ENCODE measurements around the gene HTT.

The HTT gene

DNA sequence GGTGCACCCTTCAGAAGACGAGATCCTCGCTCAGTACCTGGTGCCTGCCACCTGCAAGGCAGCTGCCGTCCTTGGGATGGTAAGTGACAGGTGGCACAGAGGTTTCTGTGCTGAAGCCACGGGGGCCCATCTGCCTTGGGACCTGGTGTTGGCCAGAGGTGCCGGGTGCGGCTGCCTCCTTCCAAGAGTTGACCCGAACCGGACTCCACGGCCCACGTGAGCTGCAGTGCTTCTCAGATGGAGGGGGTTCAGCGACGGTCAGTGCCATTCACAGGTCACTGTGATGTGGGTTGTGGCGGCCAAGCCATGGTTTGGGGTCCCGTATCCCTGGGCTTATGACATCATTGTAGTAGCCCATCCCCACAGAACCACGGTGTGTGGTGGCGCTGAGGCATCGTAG, 155.5 kb downstream of the HTT start:
- no peak overlapping the region for H3K14ac ChIP-seq (ENCODE audit: low read length)
- H2BK15ac ChIP-seq (ENCODE audit: low read length), result no peak overlapping the region
- no peak overlapping the region for H2BK12ac ChIP-seq (ENCODE audit: low read length)
- peaks cover 0 to 2% (median 0%) of the 10 kb centered on the region in 3 experiments for H3K27me3 ChIP-seq (ENCODE audit: control insufficient read depth in 3 of 3, insufficient read depth in 3 of 3, low read depth in 1 of 3, low read length in 3 of 3)
- no peak overlapping the region for H3K4me3 ChIP-seq (ENCODE audit: low read length in 2 of 2)
- H2AFZ ChIP-seq (ENCODE audit: low read length), result no peak overlapping the region
- H3K18ac ChIP-seq (ENCODE audit: low read length), result no peak overlapping the region
- no CpG with 5 or more reads among the region's 17 CpGs for WGBS, 2 donors (ENCODE audit: extremely low coverage in 2 of 2, insufficient read length in 2 of 2, insufficient replicate concordance in 1 of 2)
- H4K91ac ChIP-seq (ENCODE audit: low read depth, low read length, poor library complexity), result no peak overlapping the region
- H3K23ac ChIP-seq (ENCODE audit: low read depth, low read length, poor library complexity), result peak overlapping the region; percentile 6
- peaks cover 0 to 11% of the 10 kb centered on the region in 2 donors for H3K9me3 ChIP-seq (replicated peaks in 1 of 2; ENCODE audit: control insufficient read depth in 2 of 2, insufficient read depth in 1 of 2, low read depth in 1 of 2, low read length in 2 of 2)
- peak overlapping the region; percentile 44 for H2BK5ac ChIP-seq (ENCODE audit: low read length)
- H3K4me2 ChIP-seq (ENCODE audit: insufficient read depth, low read length, poor library complexity, severe bottlenecking), result no peak overlapping the region
- no peak overlapping the region for H4K8ac ChIP-seq (ENCODE audit: low read depth, low read length)
- DNase-seq (ENCODE audit: low spot score), result no peak
- H2BK120ac ChIP-seq (ENCODE audit: low read depth, low read length), result no peak overlapping the region
- H2AK5ac ChIP-seq (ENCODE audit: low read depth, low read length), result no peak overlapping the region
- no peaks in the 10 kb centered on the region for H3K4me1 ChIP-seq (ENCODE audit: control insufficient read depth in 2 of 2, insufficient read depth in 1 of 2, low read depth in 1 of 2, low read length in 2 of 2)
- peak overlapping the region; percentile 38 for H3K9ac ChIP-seq (ENCODE audit: low read depth, low read length, poor library complexity)
- no peak overlapping the region for H3K27ac ChIP-seq (replicated peaks; ENCODE audit: low read length)
- peaks cover 61 to 93% of the 10 kb centered on the region in 2 donors for H3K36me3 ChIP-seq (replicated peaks in 1 of 2; ENCODE audit: control insufficient read depth in 2 of 2, insufficient read depth in 2 of 2, low read length in 2 of 2)
- peaks cover 7% of the 10 kb centered on the region for H3K79me1 ChIP-seq (ENCODE audit: low read depth, low read length)
- H3K4ac ChIP-seq (ENCODE audit: low read length), result no peak overlapping the region

DNA sequence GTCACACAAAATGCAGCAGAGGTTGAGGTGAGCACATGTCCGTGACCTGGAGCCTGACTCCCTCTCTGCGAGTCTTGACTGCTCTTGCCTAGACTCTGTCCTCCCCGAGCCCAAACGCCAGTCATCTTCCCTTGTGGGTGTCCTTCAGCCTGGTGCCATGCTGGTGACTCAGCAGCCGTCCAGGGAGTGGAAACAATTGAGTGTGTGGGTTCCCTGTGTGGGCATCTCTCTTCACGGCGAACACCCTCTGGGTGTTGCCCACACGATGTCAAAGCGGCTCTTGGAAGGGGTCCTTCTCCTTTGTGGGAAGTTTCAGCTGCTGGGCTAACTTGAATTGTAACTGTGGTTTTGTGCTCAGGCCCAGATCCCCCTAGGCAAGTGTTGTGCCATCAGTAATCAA, 157.0 kb downstream of the HTT start:
- Histone ChIP-seq H3K9ac (ENCODE audit: low read depth, low read length, poor library complexity) (no peak overlapping the region), H3K23ac (ENCODE audit: low read depth, low read length, poor library complexity) (peak overlapping the region; percentile 76), H2BK5ac (ENCODE audit: low read length) (no peak overlapping the region), H2BK12ac (ENCODE audit: low read length) (no peak overlapping the region), H3K4me3 (ENCODE audit: low read length in 2 of 2) (no peak overlapping the region), H2BK15ac (ENCODE audit: low read length) (no peak overlapping the region), H3K79me1 (ENCODE audit: low read depth, low read length) (peaks cover 10% of the 10 kb centered on the region), H3K14ac (ENCODE audit: low read length) (no peak overlapping the region), H3K18ac (ENCODE audit: low read length) (no peak overlapping the region), H4K8ac (ENCODE audit: low read depth, low read length) (no peak overlapping the region), H2AFZ (ENCODE audit: low read length) (no peak overlapping the region), H3K27ac (replicated peaks; ENCODE audit: low read length) (no peak overlapping the region), H2BK120ac (ENCODE audit: low read depth, low read length) (no peak overlapping the region), H2AK5ac (ENCODE audit: low read depth, low read length) (no peak overlapping the region), H3K36me3 (replicated peaks in 1 of 2; ENCODE audit: control insufficient read depth in 2 of 2, insufficient read depth in 2 of 2, low read length in 2 of 2) (peaks cover 71 to 94% of the 10 kb centered on the region in 2 donors), H4K91ac (ENCODE audit: low read depth, low read length, poor library complexity) (no peak overlapping the region), H3K27me3 (ENCODE audit: control insufficient read depth in 3 of 3, insufficient read depth in 3 of 3, low read depth in 1 of 3, low read length in 3 of 3) (peaks cover 0 to 2% (median 0%) of the 10 kb centered on the region in 3 experiments), H3K9me3 (replicated peaks in 1 of 2; ENCODE audit: control insufficient read depth in 2 of 2, insufficient read depth in 1 of 2, low read depth in 1 of 2, low read length in 2 of 2) (peaks cover 0 to 11% of the 10 kb centered on the region in 2 donors), H3K4ac (ENCODE audit: low read length) (no peak overlapping the region), H3K4me2 (ENCODE audit: insufficient read depth, low read length, poor library complexity, severe bottlenecking) (no peak overlapping the region), H3K4me1 (ENCODE audit: control insufficient read depth in 2 of 2, insufficient read depth in 1 of 2, low read depth in 1 of 2, low read length in 2 of 2) (no peaks in the 10 kb centered on the region)
- no peak for DNase-seq (ENCODE audit: low spot score)
- no CpG with 5 or more reads among the region's 9 CpGs for WGBS, 2 donors (ENCODE audit: extremely low coverage in 2 of 2, insufficient read length in 2 of 2, insufficient replicate concordance in 1 of 2)

- Histone ChIP-seq H2AFZ (ENCODE audit: low read length) (no peak overlapping the region), H4K8ac (ENCODE audit: low read depth, low read length) (no peak overlapping the region), H3K79me1 (ENCODE audit: low read depth, low read length) (peaks cover 11% of the 10 kb centered on the region), H3K4me3 (ENCODE audit: low read length in 2 of 2) (no peak overlapping the region), H3K9ac (ENCODE audit: low read depth, low read length, poor library complexity) (no peak overlapping the region), H2BK120ac (ENCODE audit: low read depth, low read length) (no peak overlapping the region), H3K27me3 (ENCODE audit: control insufficient read depth in 3 of 3, insufficient read depth in 3 of 3, low read depth in 1 of 3, low read length in 3 of 3) (peaks cover 0 to 2% (median 0%) of the 10 kb centered on the region in 3 experiments), H3K9me3 (replicated peaks in 1 of 2; ENCODE audit: control insufficient read depth in 2 of 2, insufficient read depth in 1 of 2, low read depth in 1 of 2, low read length in 2 of 2) (peaks cover 0 to 11% of the 10 kb centered on the region in 2 donors), H3K18ac (ENCODE audit: low read length) (no peak overlapping the region), H4K91ac (ENCODE audit: low read depth, low read length, poor library complexity) (no peak overlapping the region), H2AK5ac (ENCODE audit: low read depth, low read length) (no peak overlapping the region), H3K14ac (ENCODE audit: low read length) (no peak overlapping the region), H2BK15ac (ENCODE audit: low read length) (no peak overlapping the region), H3K4me1 (ENCODE audit: control insufficient read depth in 2 of 2, insufficient read depth in 1 of 2, low read depth in 1 of 2, low read length in 2 of 2) (no peaks in the 10 kb centered on the region), H3K27ac (replicated peaks; ENCODE audit: low read length) (no peak overlapping the region), H3K23ac (ENCODE audit: low read depth, low read length, poor library complexity) (peak overlapping the region; percentile 76), H3K4me2 (ENCODE audit: insufficient read depth, low read length, poor library complexity, severe bottlenecking) (no peak overlapping the region), H3K36me3 (replicated peaks in 1 of 2; ENCODE audit: control insufficient read depth in 2 of 2, insufficient read depth in 2 of 2, low read length in 2 of 2) (peaks cover 72 to 93% of the 10 kb centered on the region in 2 donors), H2BK5ac (ENCODE audit: low read length) (no peak overlapping the region), H3K4ac (ENCODE audit: low read length) (no peak overlapping the region), H2BK12ac (ENCODE audit: low read length) (no peak overlapping the region)
- no CpG with 5 or more reads among the region's 16 CpGs for WGBS, 2 donors (ENCODE audit: extremely low coverage in 2 of 2, insufficient read length in 2 of 2, insufficient replicate concordance in 1 of 2)
- DNase-seq (ENCODE audit: low spot score), result no peak
These were observed 157.5 kb downstream of the HTT start for GRCh38 chr4:3232001-3232400.

DNA sequence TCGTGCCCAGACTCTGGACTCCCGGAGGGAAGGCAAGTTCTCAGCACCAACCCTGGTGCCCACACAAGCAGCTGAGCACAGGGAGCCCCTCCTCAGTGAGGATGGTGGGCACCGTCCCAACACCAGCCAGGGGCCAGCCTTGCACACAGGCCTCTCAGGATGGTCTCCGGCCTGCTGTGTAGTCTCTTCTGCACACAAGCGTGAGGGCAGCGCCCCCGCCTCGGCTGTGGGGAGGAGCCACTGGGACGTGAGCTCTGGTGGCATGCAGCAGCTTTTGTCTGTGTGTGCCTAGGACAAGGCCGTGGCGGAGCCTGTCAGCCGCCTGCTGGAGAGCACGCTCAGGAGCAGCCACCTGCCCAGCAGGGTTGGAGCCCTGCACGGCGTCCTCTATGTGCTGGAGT, 158.4 kb downstream of the HTT start:
- Histone ChIP-seq H3K4ac (ENCODE audit: low read length) (no peak overlapping the region), H2BK12ac (ENCODE audit: low read length) (no peak overlapping the region), H3K4me1 (ENCODE audit: control insufficient read depth in 2 of 2, insufficient read depth in 1 of 2, low read depth in 1 of 2, low read length in 2 of 2) (peaks cover 0 to 6% of the 10 kb centered on the region in 2 donors), H3K79me1 (ENCODE audit: low read depth, low read length) (peaks cover 11% of the 10 kb centered on the region), H4K8ac (ENCODE audit: low read depth, low read length) (no peak overlapping the region), H3K9ac (ENCODE audit: low read depth, low read length, poor library complexity) (peak overlapping the region; percentile 35), H3K4me2 (ENCODE audit: insufficient read depth, low read length, poor library complexity, severe bottlenecking) (no peak overlapping the region), H3K27me3 (ENCODE audit: control insufficient read depth in 3 of 3, insufficient read depth in 3 of 3, low read depth in 1 of 3, low read length in 3 of 3) (peaks cover 0 to 2% (median 0%) of the 10 kb centered on the region in 3 experiments), H3K36me3 (replicated peaks in 1 of 2; ENCODE audit: control insufficient read depth in 2 of 2, insufficient read depth in 2 of 2, low read length in 2 of 2) (peaks cover 73 to 98% of the 10 kb centered on the region in 2 donors), H3K4me3 (ENCODE audit: low read length in 2 of 2) (no peak overlapping the region), H3K23ac (ENCODE audit: low read depth, low read length, poor library complexity) (peak overlapping the region; percentile 18), H3K9me3 (replicated peaks in 1 of 2; ENCODE audit: control insufficient read depth in 2 of 2, insufficient read depth in 1 of 2, low read depth in 1 of 2, low read length in 2 of 2) (peaks cover 0 to 11% of the 10 kb centered on the region in 2 donors), H2BK5ac (ENCODE audit: low read length) (peak overlapping the region; percentile 40), H3K18ac (ENCODE audit: low read length) (peak overlapping the region; percentile 46), H3K14ac (ENCODE audit: low read length) (no peak overlapping the region), H2BK15ac (ENCODE audit: low read length) (no peak overlapping the region), H2AK5ac (ENCODE audit: low read depth, low read length) (no peak overlapping the region), H3K27ac (replicated peaks; ENCODE audit: low read length) (no peak overlapping the region), H2BK120ac (ENCODE audit: low read depth, low read length) (no peak overlapping the region), H2AFZ (ENCODE audit: low read length) (no peak overlapping the region), H4K91ac (ENCODE audit: low read depth, low read length, poor library complexity) (no peak overlapping the region)
- no CpG with 5 or more reads among the region's 15 CpGs for WGBS, 2 donors (ENCODE audit: extremely low coverage in 2 of 2, insufficient read length in 2 of 2, insufficient replicate concordance in 1 of 2)
- DNase-seq (ENCODE audit: low spot score), result no peak
